Keratinocyte (primary cell): Measurements from ENCODE around the gene BCL2L1. TPM values are rescaled to one million over a fixed set of nuclear protein-coding genes. Genes with fewer than 3 reads are reported as not detected.

Experiments
- DNase-seq: peaks from one replicate; pipeline ENCODE4 v3.0.0-alpha.2; 2011; ENCODE audit warnings: low read depth, missing footprints, low spot score
- FAIRE-seq: peaks from 2 replicates; lab custom pipeline; 2011; peaks lifted over from hg19 to GRCh38; lab: Jason Lieb, UNC
- H2AFZ ChIP-seq: 2 replicates; pipeline ENCODE4 v1.6.0; 2012; ENCODE audit warnings: low read length, control low read depth, inconsistent platforms; ENCODE audit not compliant: control insufficient read depth
- H3K27ac ChIP-seq: 2 replicates; pipeline ENCODE4 v1.5.1; 2011; ENCODE audit warnings: low read length; ENCODE audit not compliant: control insufficient read depth, insufficient read depth
- H3K27me3 ChIP-seq: 3 replicates; pipeline ENCODE4 v1.6.0; 2011; ENCODE audit warnings: low read length; ENCODE audit not compliant: control insufficient read depth, insufficient read depth; ENCODE audit errors: extremely low read depth
- H3K36me3 ChIP-seq, 2 experiments: 2 replicates in 1 of 2; 3 replicates in 1 of 2; pipeline ENCODE4 v1.5.1; 2011; ENCODE audit warnings: low read length in 2 of 2, mild to moderate bottlenecking in 1 of 2; ENCODE audit not compliant: control insufficient read depth in 2 of 2, insufficient read depth in 2 of 2; ENCODE audit errors: extremely low read depth in 1 of 2
- H3K4me1 ChIP-seq: 3 replicates; pipeline ENCODE4 v1.5.1; 2011; ENCODE audit warnings: low read length; ENCODE audit not compliant: control insufficient read depth, insufficient read depth; ENCODE audit errors: extremely low read depth
- H3K4me2 ChIP-seq: 3 replicates; pipeline ENCODE4 v1.6.0; 2011; ENCODE audit warnings: low read depth, low read length; ENCODE audit not compliant: control insufficient read depth, insufficient read depth; ENCODE audit errors: extremely low read depth
- H3K4me3 ChIP-seq, 3 experiments: fragments of 200-600 bp in 1 of 3; sonication (generic) in 1 of 3; 2 replicates in 2 of 3; 3 replicates in 1 of 3; pipeline ENCODE4 v1.5.1; 2011 to 2016; ENCODE audit warnings: low read length in 3 of 3, mild to moderate bottlenecking in 3 of 3, control low read depth in 2 of 3, inconsistent platforms in 1 of 3, low read depth in 1 of 3, mixed read lengths in 1 of 3, mixed run types in 1 of 3, moderate library complexity in 1 of 3; ENCODE audit not compliant: control insufficient read depth in 2 of 3, insufficient read depth in 2 of 3; ENCODE audit errors: extremely low read depth in 1 of 3
- H3K79me2 ChIP-seq: 2 replicates; pipeline ENCODE4 v1.6.0; 2012; ENCODE audit warnings: low read length; ENCODE audit not compliant: control insufficient read depth, insufficient read depth
- H3K9ac ChIP-seq: 3 replicates; pipeline ENCODE4 v1.6.0; 2011; ENCODE audit warnings: low read length; ENCODE audit not compliant: control insufficient read depth, insufficient read depth; ENCODE audit errors: extremely low read depth
- H3K9me1 ChIP-seq: 3 replicates; pipeline ENCODE4 v1.6.0; 2011; ENCODE audit warnings: low read length; ENCODE audit not compliant: control insufficient read depth, insufficient read depth; ENCODE audit errors: extremely low read depth
- H3K9me3 ChIP-seq: 2 replicates; pipeline ENCODE4 v1.5.1; 2012; ENCODE audit warnings: low read depth, low read length; ENCODE audit not compliant: control insufficient read depth
- H4K20me1 ChIP-seq: 3 replicates; pipeline ENCODE4 v1.6.0; 2011; ENCODE audit warnings: low read length; ENCODE audit not compliant: control insufficient read depth, insufficient read depth; ENCODE audit errors: extremely low read depth
- CTCF ChIP-seq, 3 experiments: IDR thresholded peaks in 1 of 3; conservative IDR thresholded peaks in 1 of 3; optimal IDR thresholded peaks in 1 of 3; 2 replicates in 2 of 3; 3 replicates in 1 of 3; pipeline versions ENCODE3 to v1.5.1; 2011; ENCODE audit warnings: low read length in 3 of 3, mild to moderate bottlenecking in 3 of 3, moderate library complexity in 2 of 3, control low read depth in 1 of 3, inconsistent platforms in 1 of 3; ENCODE audit not compliant: insufficient read depth in 2 of 3; ENCODE audit errors: extremely low read depth in 1 of 3
- EZH2 ChIP-seq: IDR thresholded peaks from one replicate; pipeline ENCODE4 v1.6.1; 2012; ENCODE audit warnings: inconsistent platforms, mild to moderate bottlenecking, low read length, moderate library complexity
- dilution Hi-C: fragments of 300-500 bp; cut with MboI; formaldehyde crosslinking; loops from one replicate; pipeline ENCODE4 v1.7.0; 2020; ENCODE audit warnings: low sequenced_read_pairs; ENCODE audit not compliant: extremely low pct_ligation_motif_present
- polyA plus RNA-seq, 5 experiments: library from polyadenylated mRNA; depleted of rRNA in 3 of 5; stranded (reverse) in 3 of 5; stranded (forward) in 1 of 5; unstranded in 1 of 5; fragments of >200 nt; gene quantifications; 1 replicate in 1 of 5; 2 replicates in 3 of 5; 3 replicates in 1 of 5; pipeline versions ENCODE4 v1.2.1 to v1.2.3, GENCODE V29; 2011 to 2012; ENCODE audit warnings: missing spikeins in 2 of 5, low read depth in 1 of 5, low replicate concordance in 1 of 5

BCL2L1 gene
- polyA plus RNA-seq, 1 donor (not counting 4 experiments of a cell fraction or from before 2014, with no cell fraction given), result 109 TPM

- peak overlapping the region; percentile 58 for H3K4me2 ChIP-seq
Measured at GRCh38 chr20:31698803-31699718, 23.6 kb downstream of the BCL2L1 start.

GRCh38 chr20:31698243-31698802 is 24.3 kb downstream of the BCL2L1 start:
- H3K4me3 ChIP-seq, result no peak overlapping the region
- H3K79me2 ChIP-seq, result peaks cover 91% of the 10 kb centered on the region
- peaks cover 43% of the 10 kb centered on the region for H3K4me1 ChIP-seq
- H3K27me3 ChIP-seq, result no peaks in the 10 kb centered on the region
- TF ChIP-seq EZH2 (no peak), CTCF (optimal IDR thresholded peaks at IDR 0.05 in 1 of 3, IDR thresholded peaks at IDR 0.05 in 1 of 3, conservative IDR thresholded peaks at IDR 0.05 in 1 of 3; ENCODE audit: extremely low read depth in 1 of 3, insufficient read depth in 2 of 3, low read length in 3 of 3) (no peak)
- no peaks in the 10 kb centered on the region for H4K20me1 ChIP-seq
- H3K9ac ChIP-seq, result peak overlapping the region; percentile 38
- DNase-seq (no peak), FAIRE-seq (no peak)
- H3K9me3 ChIP-seq, result no peaks in the 10 kb centered on the region
- H3K4me2 ChIP-seq, result peak overlapping the region; percentile 27
- no peak overlapping the region for H2AFZ ChIP-seq
- peaks cover 12 to 56% of the 10 kb centered on the region in 2 experiments for H3K36me3 ChIP-seq
- H3K9me1 ChIP-seq, result peaks cover 2% of the 10 kb centered on the region
- dilution Hi-C loops, result no loop called here
- peak overlapping the region; percentile 70 for H3K27ac ChIP-seq

More at GRCh38 chr20:31698803-31699718, 23.6 kb downstream of the BCL2L1 start:
- Histone ChIP-seq H3K9me3 (no peaks in the 10 kb centered on the region), H3K79me2 (peaks cover 91% of the 10 kb centered on the region), H3K9me1 (peaks cover 2% of the 10 kb centered on the region), H3K4me1 (peaks cover 43% of the 10 kb centered on the region), H4K20me1 (no peaks in the 10 kb centered on the region), H2AFZ (no peak overlapping the region), H3K36me3 (peaks cover 12 to 53% of the 10 kb centered on the region in 2 experiments), H3K27me3 (no peaks in the 10 kb centered on the region), H3K27ac (peak overlapping the region; percentile 70), H3K9ac (peak overlapping the region; percentile 38), H3K4me3 (peak overlapping the region in 1 of 3 experiments; percentile 28)
- FAIRE-seq (peak; percentile 82), DNase-seq (no peak)
- TF ChIP-seq EZH2 (no peak), CTCF (optimal IDR thresholded peaks at IDR 0.05 in 1 of 3, IDR thresholded peaks at IDR 0.05 in 1 of 3, conservative IDR thresholded peaks at IDR 0.05 in 1 of 3; ENCODE audit: extremely low read depth in 1 of 3, insufficient read depth in 2 of 3, low read length in 3 of 3) (no peak)
- dilution Hi-C loops, result no loop called here
